ENCODE data around the gene HSH2D.

DNA sequence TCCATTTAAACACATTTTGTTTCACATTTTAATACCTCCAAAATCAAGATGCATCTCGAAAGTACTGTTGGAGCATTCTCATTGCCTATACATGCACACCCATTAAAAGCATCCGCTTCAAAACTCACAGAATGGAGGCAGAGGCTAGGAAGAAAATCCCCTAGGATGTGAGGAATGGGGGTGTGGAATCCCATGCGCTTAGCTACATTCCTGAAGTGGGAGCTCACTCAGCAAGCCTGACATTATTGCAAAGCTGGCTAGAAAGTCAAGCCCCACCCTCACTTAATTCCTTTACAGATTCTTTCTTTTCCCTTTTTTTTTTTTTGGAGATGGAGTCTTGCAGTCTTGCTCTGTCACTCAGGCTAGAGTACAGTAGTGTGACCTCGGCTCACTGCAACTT, 37.1 kb downstream of the HSH2D start:
- TF ChIP-seq, protein P1, sequence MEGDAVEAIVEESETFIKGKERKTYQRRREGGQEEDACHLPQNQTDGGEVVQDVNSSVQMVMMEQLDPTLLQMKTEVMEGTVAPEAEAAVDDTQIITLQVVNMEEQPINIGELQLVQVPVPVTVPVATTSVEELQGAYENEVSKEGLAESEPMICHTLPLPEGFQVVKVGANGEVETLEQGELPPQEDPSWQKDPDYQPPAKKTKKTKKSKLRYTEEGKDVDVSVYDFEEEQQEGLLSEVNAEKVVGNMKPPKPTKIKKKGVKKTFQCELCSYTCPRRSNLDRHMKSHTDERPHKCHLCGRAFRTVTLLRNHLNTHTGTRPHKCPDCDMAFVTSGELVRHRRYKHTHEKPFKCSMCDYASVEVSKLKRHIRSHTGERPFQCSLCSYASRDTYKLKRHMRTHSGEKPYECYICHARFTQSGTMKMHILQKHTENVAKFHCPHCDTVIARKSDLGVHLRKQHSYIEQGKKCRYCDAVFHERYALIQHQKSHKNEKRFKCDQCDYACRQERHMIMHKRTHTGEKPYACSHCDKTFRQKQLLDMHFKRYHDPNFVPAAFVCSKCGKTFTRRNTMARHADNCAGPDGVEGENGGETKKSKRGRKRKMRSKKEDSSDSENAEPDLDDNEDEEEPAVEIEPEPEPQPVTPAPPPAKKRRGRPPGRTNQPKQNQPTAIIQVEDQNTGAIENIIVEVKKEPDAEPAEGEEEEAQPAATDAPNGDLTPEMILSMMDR (IDR thresholded peaks at IDR 0.05) = no peak
- no peak for TF ChIP-seq EZH2 (IDR thresholded peaks at IDR 0.05)
- no peak for TF ChIP-seq EZH2phosphoT487 (IDR thresholded peaks at IDR 0.05)

Data from neural progenitor cell (in vitro differentiated cells).